Measurements from ENCODE around the gene ERC1.

Gene ERC1

GRCh38 chr12:1428671-1429070, 437.6 kb downstream of the ERC1 start:
- DNase-seq (ENCODE audit: extremely low spot score): no peak
- CTCF ChIA-PET: interaction anchor here (1.1 kb wide), 1 partner anchor 311 kb away, joined by 3 read pairs; no protein-coding TSS in a partner anchor
- POLR2A ChIA-PET: no interaction called here
- no peak for TF ChIP-seq CTCF (IDR thresholded peaks at IDR 0.05; ENCODE audit: control extremely low read depth, extremely low read depth, low read depth, missing control alignments)

DNA sequence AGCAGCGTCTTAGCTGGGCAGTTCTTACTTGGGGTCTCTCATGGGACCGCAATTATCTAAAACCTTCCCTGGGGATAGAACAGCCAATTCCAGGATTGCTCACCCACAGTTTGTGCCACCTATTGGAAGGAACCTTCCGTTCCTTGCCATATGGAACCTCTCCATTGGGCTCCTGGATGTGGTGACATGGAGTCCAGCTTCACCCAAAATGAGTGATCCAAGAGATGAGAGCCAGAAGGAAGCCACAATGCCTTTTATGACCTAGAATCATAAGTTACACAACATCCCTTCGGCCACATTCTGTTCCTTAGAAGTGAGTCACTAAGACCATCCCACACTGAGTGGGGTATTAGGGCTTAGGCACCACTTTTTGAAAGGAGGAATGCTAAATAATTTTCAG, 439.0 kb downstream of the ERC1 start:
- CTCF ChIA-PET: interaction anchor here (2.3 kb wide), 1 partner anchor 8 kb away, joined by 6 read pairs; no protein-coding TSS in a partner anchor

GRCh38 chr12:1434296-1434955, 443.4 kb downstream of the ERC1 start:
- ChIA-PET CTCF (interaction anchor here (1.1 to 2.6 kb wide), 2 partner anchors 13 to 316 kb away, joined by 3 to 8 read pairs; no protein-coding TSS in a partner anchor), POLR2A (no interaction called here)
- TF ChIP-seq CTCF (IDR thresholded peaks at IDR 0.05; ENCODE audit: control extremely low read depth, extremely low read depth, low read depth, missing control alignments): no peak
- no peak for DNase-seq (ENCODE audit: extremely low spot score)

More for the DNA sequence above, 439.0 kb downstream of the ERC1 start:
- DNase-seq (ENCODE audit: extremely low spot score): no peak
- no peak for TF ChIP-seq CTCF (IDR thresholded peaks at IDR 0.05; ENCODE audit: control extremely low read depth, extremely low read depth, low read depth, missing control alignments)
- POLR2A ChIA-PET: no interaction called here

- no peak for TF ChIP-seq CTCF (IDR thresholded peaks at IDR 0.05; ENCODE audit: control extremely low read depth, extremely low read depth, low read depth, missing control alignments)
- no peak for DNase-seq (ENCODE audit: extremely low spot score)
- ChIA-PET POLR2A (no interaction called here), CTCF (interaction anchor here (0.6 to 2.6 kb wide), 4 partner anchors 12 to 317 kb away, joined by 3 to 8 read pairs (median 3); no protein-coding TSS in a partner anchor)
Observed at GRCh38 chr12:1435044-1435443, 444.0 kb downstream of the ERC1 start.

DNA sequence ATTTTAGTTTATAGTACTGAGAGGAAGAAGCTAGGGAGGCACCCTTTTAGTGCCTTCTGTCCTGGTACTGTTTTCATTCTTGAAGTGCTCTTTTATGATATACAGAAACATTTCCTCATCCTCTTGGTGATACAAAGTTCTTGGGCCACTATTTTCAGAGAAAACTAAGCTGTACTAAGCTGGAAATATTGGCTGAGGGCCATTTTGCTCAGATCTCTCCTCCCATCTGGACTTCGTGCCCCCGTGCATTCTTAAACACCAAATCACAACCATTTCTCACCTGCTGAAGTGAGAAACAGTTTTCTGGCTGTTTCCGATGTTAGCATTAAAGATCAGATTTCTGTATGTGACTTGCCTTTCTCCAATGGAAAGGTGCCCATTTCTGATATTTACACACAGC, 444.4 kb downstream of the ERC1 start:
- ChIA-PET POLR2A (no interaction called here), CTCF (interaction anchor here (0.6 to 2.6 kb wide), 5 partner anchors 12 to 317 kb away, joined by 3 to 8 read pairs (median 3); no protein-coding TSS in a partner anchor)
- TF ChIP-seq CTCF (IDR thresholded peaks at IDR 0.05; ENCODE audit: control extremely low read depth, extremely low read depth, low read depth, missing control alignments): no peak
- DNase-seq (ENCODE audit: extremely low spot score): no peak

GRCh38 chr12:1436015-1436414, 445.0 kb downstream of the ERC1 start:
- CTCF ChIA-PET: interaction anchor here (0.8 to 2.6 kb wide), 4 partner anchors 11 to 318 kb away, joined by 3 to 8 read pairs (median 3); no protein-coding TSS in a partner anchor
- TF ChIP-seq CTCF (IDR thresholded peaks at IDR 0.05; ENCODE audit: control extremely low read depth, extremely low read depth, low read depth, missing control alignments): no peak
- DNase-seq (ENCODE audit: extremely low spot score): no peak
- POLR2A ChIA-PET: no interaction called here
